ENCODE data around the gene ZNF784. TPM values are rescaled to one million over a fixed set of nuclear protein-coding genes. Genes with fewer than 3 reads are reported as not detected.

ZNF784 gene
- total and polyA plus RNA-seq, 2 of the 13 experiments (the other 11 are each of a cell fraction or from before 2014, with no cell fraction given): 4.1 to 4.2 TPM

DNA sequence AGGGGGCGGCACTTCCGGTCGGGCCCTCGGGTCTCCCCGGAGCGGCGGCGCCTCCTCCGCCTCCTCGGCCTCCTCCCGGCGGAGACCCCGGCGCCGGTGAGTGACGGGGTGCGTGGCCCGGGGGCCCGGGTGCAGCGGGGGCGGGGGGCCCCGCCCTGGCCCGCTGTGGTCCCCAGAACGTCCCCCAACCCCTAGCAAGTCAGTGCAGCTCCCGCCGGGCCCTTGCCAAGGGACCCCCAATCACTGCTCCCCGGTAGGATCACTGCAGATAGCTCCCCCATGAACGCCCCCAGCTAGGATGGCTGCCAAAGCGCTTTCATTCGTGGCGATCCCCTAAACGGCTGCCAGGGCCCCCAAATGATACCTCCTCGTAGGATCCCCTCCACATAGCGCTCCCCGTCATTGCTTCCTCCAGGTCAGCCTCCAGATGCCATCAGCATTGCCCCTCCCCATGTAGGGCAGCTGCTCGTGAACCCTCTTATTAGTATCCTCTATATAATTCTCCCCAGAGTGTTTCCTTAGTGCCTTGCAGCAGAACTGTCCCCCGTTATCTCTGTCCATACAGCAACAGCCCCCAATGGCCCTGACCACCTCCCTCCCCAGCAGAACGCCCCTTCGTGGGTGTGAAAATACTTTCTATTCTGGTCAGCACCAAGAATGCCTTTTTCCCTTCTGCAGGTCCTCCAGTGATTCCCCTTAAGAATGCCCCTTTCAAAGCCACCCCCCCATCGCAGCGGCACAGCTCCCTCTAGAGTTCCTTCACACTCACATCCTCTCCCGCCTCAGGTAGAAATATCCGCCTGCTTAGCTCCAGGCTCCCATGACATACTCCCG, 18.5 kb downstream of the ZNF784 start, which contains the start of gene ZNF865 (continued):
- TF ChIP-seq, protein P1, sequence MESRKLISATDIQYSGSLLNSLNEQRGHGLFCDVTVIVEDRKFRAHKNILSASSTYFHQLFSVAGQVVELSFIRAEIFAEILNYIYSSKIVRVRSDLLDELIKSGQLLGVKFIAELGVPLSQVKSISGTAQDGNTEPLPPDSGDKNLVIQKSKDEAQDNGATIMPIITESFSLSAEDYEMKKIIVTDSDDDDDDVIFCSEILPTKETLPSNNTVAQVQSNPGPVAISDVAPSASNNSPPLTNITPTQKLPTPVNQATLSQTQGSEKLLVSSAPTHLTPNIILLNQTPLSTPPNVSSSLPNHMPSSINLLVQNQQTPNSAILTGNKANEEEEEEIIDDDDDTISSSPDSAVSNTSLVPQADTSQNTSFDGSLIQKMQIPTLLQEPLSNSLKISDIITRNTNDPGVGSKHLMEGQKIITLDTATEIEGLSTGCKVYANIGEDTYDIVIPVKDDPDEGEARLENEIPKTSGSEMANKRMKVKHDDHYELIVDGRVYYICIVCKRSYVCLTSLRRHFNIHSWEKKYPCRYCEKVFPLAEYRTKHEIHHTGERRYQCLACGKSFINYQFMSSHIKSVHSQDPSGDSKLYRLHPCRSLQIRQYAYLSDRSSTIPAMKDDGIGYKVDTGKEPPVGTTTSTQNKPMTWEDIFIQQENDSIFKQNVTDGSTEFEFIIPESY (CRISPR knock-in tag; IDR thresholded peaks at IDR 0.05): 0 out of 2 replicates have a peak, but pooled peaks have one; percentile 16
- TF ChIP-seq ZNF432 (CRISPR knock-in tag; IDR thresholded peaks at IDR 0.05; ENCODE audit: borderline replicate concordance) (no peak), RFX3 (CRISPR knock-in tag; IDR thresholded peaks at IDR 0.05) (no peak), CHCHD3 (CRISPR knock-in tag; IDR thresholded peaks at IDR 0.05) (no peak), ZFP37 (CRISPR knock-in tag; IDR thresholded peaks at IDR 0.05; ENCODE audit: borderline replicate concordance) (no peak), ONECUT2 (CRISPR knock-in tag; IDR thresholded peaks at IDR 0.05) (no peak), ZNF747 (CRISPR knock-in tag; IDR thresholded peaks at IDR 0.05; ENCODE audit: borderline replicate concordance) (0 out of 2 replicates have a peak, but pooled peaks have one; percentile 31), GATAD2A (CRISPR knock-in tag; IDR thresholded peaks at IDR 0.05) (peak; percentile 32; the same call in 1 of the 2 replicates), ZKSCAN5 (CRISPR knock-in tag; IDR thresholded peaks at IDR 0.05) (0 out of 2 replicates have a peak, but pooled peaks have one; percentile 52), ZNF225 (CRISPR knock-in tag; IDR thresholded peaks at IDR 0.05) (no peak), HDAC1 (CRISPR knock-in tag; IDR thresholded peaks at IDR 0.05) (no peak), HDAC2 (CRISPR knock-in tag; IDR thresholded peaks at IDR 0.05) (no peak), CENPX (CRISPR knock-in tag; IDR thresholded peaks at IDR 0.05) (no peak), TAF1 (CRISPR knock-in tag; IDR thresholded peaks at IDR 0.05) (no peak), ZNF577 (CRISPR knock-in tag; IDR thresholded peaks at IDR 0.05; ENCODE audit: borderline replicate concordance, low read depth) (no peak), ZFP36L2 (CRISPR knock-in tag; IDR thresholded peaks at IDR 0.05) (no peak), ARID2 (CRISPR knock-in tag; IDR thresholded peaks at IDR 0.05; ENCODE audit: borderline replicate concordance) (no peak), ZNF224 (CRISPR knock-in tag; IDR thresholded peaks at IDR 0.05) (no peak), ZFAT (CRISPR knock-in tag; conservative IDR thresholded peaks at IDR 0.05) (no peak), NFATC3 (CRISPR knock-in tag; IDR thresholded peaks at IDR 0.05) (no peak)
- TF ChIP-seq, protein P2, sequence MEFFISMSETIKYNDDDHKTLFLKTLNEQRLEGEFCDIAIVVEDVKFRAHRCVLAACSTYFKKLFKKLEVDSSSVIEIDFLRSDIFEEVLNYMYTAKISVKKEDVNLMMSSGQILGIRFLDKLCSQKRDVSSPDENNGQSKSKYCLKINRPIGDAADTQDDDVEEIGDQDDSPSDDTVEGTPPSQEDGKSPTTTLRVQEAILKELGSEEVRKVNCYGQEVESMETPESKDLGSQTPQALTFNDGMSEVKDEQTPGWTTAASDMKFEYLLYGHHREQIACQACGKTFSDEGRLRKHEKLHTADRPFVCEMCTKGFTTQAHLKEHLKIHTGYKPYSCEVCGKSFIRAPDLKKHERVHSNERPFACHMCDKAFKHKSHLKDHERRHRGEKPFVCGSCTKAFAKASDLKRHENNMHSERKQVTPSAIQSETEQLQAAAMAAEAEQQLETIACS (CRISPR knock-in tag; IDR thresholded peaks at IDR 0.05): no peak
- TF ChIP-seq, protein P3, sequence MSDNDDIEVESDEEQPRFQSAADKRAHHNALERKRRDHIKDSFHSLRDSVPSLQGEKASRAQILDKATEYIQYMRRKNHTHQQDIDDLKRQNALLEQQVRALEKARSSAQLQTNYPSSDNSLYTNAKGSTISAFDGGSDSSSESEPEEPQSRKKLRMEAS (IDR thresholded peaks at IDR 0.05): peak; percentile 56; the same call in 1 of the 2 replicates
- TF ChIP-seq, protein P4, sequence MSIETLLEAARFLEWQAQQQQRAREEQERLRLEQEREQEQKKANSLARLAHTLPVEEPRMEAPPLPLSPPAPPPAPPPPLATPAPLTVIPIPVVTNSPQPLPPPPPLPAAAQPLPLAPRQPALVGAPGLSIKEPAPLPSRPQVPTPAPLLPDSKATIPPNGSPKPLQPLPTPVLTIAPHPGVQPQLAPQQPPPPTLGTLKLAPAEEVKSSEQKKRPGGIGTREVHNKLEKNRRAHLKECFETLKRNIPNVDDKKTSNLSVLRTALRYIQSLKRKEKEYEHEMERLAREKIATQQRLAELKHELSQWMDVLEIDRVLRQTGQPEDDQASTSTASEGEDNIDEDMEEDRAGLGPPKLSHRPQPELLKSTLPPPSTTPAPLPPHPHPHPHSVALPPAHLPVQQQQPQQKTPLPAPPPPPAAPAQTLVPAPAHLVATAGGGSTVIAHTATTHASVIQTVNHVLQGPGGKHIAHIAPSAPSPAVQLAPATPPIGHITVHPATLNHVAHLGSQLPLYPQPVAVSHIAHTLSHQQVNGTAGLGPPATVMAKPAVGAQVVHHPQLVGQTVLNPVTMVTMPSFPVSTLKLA (IDR thresholded peaks at IDR 0.05): no peak

All from HepG2 (cell line).